Endodermal cell (in vitro differentiated cells): ENCODE results near the gene USP12. TPM values are rescaled to one million over a fixed set of nuclear protein-coding genes. Genes with fewer than 3 reads are reported as not detected.

Experiments used
- DNase-seq: peaks from one replicate; pipeline ENCODE4 v3.0.0-alpha.2; 2017
- H3K27ac ChIP-seq: 2 replicates; pipeline ENCODE4 v1.5.1; 2013; ENCODE audit warnings: mild to moderate bottlenecking, low read depth, low read length, moderate library complexity
- H3K27me3 ChIP-seq: 2 replicates; pipeline ENCODE4 v1.6.1; 2013; ENCODE audit warnings: mild to moderate bottlenecking, low read length, moderate library complexity; ENCODE audit not compliant: insufficient read depth, control insufficient read depth, poor library complexity, severe bottlenecking
- H3K36me3 ChIP-seq: 2 replicates; pipeline ENCODE4 v1.7.0; 2013; ENCODE audit warnings: mild to moderate bottlenecking, low read length, moderate library complexity; ENCODE audit not compliant: control insufficient read depth, insufficient read depth
- H3K4me1 ChIP-seq: one replicate; pipeline ENCODE4 v1.7.0; 2013; ENCODE audit warnings: low read length; ENCODE audit not compliant: control insufficient read depth, insufficient read depth
- H3K4me3 ChIP-seq: 2 replicates; pipeline ENCODE4 v1.5.1; 2013; ENCODE audit warnings: mild to moderate bottlenecking, low read length, moderate library complexity
- H3K9ac ChIP-seq: 2 replicates; pipeline ENCODE4 v1.6.1; 2013; ENCODE audit warnings: mild to moderate bottlenecking, low read length, moderate library complexity; ENCODE audit not compliant: poor library complexity, severe bottlenecking; ENCODE audit errors: extremely low read depth
- H3K9me3 ChIP-seq: 2 replicates; pipeline ENCODE4 v1.6.1; 2013; ENCODE audit warnings: mild to moderate bottlenecking, low read length, moderate library complexity; ENCODE audit not compliant: control insufficient read depth
- H3K27ac Mint-ChIP-seq: 2 replicates; pipeline ENCODE4 v1.8.0; 2020; ENCODE audit warnings: mixed read lengths
- H3K27me3 Mint-ChIP-seq: 2 replicates; pipeline ENCODE4 v1.8.0; 2021; ENCODE audit warnings: mild to moderate bottlenecking, mixed read lengths; ENCODE audit not compliant: insufficient read depth
- H3K36me3 Mint-ChIP-seq: 2 replicates; pipeline ENCODE4 v1.8.0; 2020; ENCODE audit warnings: low read depth, mixed read lengths
- H3K4me1 Mint-ChIP-seq: 2 replicates; pipeline ENCODE4 v1.8.0; 2020; ENCODE audit warnings: mixed read lengths
- H3K4me3 Mint-ChIP-seq: 2 replicates; pipeline ENCODE4 v1.8.0; 2020; ENCODE audit warnings: mild to moderate bottlenecking, moderate library complexity, mixed read lengths
- H3K9me3 Mint-ChIP-seq: 2 replicates; pipeline ENCODE4 v1.8.0; 2020; ENCODE audit warnings: mild to moderate bottlenecking, mixed read lengths
- WGBS, 2 experiments: methylation state at CpG; one replicate each; pipeline versions ENCODE4 v1.1.5 to v1.1.7; 2013; ENCODE audit warnings: missing lambda C conversion rate in 2 of 2, mixed read lengths in 1 of 2; ENCODE audit not compliant: insufficient coverage in 1 of 2, insufficient read length in 1 of 2; 5-methylcytosine and 5-hydroxymethylcytosine counted together
- total RNA-seq, 2 donors: library from RNA; stranded (reverse); fragmentation: NEBNext Ultra II Directional in 1 of 2; extraction: Animal tissue kit (Norgen Biotek cat#: 25700) in 1 of 2; gene quantifications; 2 replicates in 1 of 2; 3 replicates in 1 of 2; pipeline ENCODE4 v1.2.1, GENCODE V29; 2021
- TF ChIP-seq, protein P1 (sequence below): fragments of 200-600 bp; sonication (generic); conservative IDR thresholded peaks from 2 replicates; pipeline ENCODE4 v1.5.0; 2021; ENCODE audit warnings: antibody characterized with exemption, mild to moderate bottlenecking

Gene USP12
- total RNA-seq, 2 donors from 2014 or later, result 18.9 to 23.2 TPM

DNA sequence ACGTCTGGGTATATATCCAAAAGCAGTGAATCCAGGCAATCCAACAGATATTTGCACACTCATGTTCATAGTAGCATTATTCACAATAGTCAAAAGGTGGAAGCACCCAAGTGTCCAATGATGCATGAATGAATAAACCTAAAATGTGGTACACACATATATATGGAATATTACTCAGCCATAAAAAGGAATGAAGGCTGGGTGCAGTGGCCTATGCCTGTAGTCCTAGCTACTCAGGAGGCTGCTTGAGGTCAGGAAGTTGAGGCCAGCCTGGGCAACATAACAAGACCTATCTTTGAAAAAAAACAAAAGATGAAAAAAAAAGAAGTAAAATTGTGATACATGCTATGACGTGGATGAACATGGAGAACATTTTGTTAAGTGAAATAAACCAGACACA lies 10.4 kb upstream of the USP12 start:
- H3K9ac ChIP-seq, result no peak overlapping the region
- no peaks in the 10 kb centered on the region for H3K36me3 Mint-ChIP-seq

DNA sequence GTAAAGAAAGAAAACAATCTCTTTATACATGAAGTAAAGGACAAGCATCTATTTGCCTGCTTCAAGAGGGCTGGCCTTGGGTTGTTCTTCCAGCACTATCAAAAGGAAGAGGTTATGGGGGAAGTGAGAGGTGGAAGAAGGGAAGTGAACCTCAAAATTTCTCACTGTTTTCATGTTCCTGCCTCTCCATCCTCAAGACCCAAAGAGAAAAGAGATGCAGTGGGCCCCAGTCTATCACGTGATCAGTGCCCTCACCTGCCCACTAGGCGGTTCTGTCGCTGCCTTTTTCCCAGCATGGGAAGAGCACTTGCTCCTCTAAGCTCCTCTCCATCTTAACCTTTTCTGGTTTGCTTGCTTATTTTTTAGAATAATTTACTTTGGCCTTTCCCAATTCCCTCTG lies 6.2 kb upstream of the USP12 start:
- no peak overlapping the region for H3K27ac Mint-ChIP-seq

More for the DNA sequence above, 10.4 kb upstream of the USP12 start:
- Histone ChIP-seq H3K36me3 (no peaks in the 10 kb centered on the region), H3K4me1 (no peaks in the 10 kb centered on the region), H3K4me3 (no peak overlapping the region), H3K27ac (no peak overlapping the region), H3K27me3 (peaks cover 15% of the 10 kb centered on the region), H3K9me3 (no peaks in the 10 kb centered on the region)
- Mint-ChIP-seq H3K27me3 (peaks cover 5% of the 10 kb centered on the region), H3K4me1 (no peaks in the 10 kb centered on the region), H3K4me3 (no peak overlapping the region), H3K27ac (no peak overlapping the region), H3K9me3 (no peaks in the 10 kb centered on the region)
- DNase-seq, result no peak
- TF ChIP-seq, protein P1, sequence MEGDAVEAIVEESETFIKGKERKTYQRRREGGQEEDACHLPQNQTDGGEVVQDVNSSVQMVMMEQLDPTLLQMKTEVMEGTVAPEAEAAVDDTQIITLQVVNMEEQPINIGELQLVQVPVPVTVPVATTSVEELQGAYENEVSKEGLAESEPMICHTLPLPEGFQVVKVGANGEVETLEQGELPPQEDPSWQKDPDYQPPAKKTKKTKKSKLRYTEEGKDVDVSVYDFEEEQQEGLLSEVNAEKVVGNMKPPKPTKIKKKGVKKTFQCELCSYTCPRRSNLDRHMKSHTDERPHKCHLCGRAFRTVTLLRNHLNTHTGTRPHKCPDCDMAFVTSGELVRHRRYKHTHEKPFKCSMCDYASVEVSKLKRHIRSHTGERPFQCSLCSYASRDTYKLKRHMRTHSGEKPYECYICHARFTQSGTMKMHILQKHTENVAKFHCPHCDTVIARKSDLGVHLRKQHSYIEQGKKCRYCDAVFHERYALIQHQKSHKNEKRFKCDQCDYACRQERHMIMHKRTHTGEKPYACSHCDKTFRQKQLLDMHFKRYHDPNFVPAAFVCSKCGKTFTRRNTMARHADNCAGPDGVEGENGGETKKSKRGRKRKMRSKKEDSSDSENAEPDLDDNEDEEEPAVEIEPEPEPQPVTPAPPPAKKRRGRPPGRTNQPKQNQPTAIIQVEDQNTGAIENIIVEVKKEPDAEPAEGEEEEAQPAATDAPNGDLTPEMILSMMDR, result no peak
- 96% methylated on average over 2 of the region's 2 CpGs; no CpG with 5 or more reads in 1 of the 2 experiments for WGBS, 2 experiments

DNA sequence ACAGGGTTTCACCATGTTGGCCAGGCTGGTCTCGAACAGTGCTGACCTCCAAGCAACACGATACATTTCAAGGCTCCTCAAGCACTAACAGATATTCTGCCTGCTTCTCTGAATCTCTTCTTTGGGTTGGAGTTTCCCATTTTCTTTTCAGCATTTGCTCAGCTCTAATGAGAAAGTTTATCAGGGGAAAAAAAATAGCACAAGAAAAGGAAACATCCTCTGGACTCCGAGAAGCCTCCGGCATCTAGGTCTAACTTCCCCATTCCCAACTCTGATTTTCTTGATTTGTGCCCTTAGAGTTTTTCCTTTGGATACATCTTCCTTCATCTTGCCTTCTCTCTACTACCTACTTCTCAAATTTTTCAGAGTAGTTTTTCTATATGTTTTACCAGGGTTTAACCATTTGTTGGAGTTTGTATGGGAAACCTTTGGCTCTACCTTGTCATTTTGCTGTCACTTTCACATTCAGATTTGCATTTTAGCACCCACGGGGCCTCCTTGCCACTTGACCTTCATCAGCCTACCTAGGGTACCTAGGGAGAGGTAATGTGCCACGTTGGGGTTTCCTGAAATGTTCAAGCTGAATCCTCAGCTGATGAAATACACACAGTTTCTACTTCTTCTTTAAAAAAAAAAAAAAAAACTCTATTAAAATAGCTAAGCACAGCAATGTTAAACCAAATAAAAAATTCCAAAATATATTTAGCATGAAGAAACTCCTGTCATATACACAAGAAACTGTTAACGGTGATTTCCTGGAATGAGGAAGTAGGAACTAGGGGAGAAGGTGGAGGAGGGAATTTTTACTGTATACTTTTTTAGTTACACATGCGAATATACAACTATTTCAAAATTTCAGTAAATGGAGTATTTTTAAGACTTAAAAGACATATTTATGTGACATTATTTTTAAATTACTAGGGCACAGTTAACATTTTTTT lies 5.1 kb upstream of the USP12 start:
- no peak for DNase-seq
- H3K27me3 ChIP-seq, result peaks cover 60% of the 10 kb centered on the region
- Mint-ChIP-seq H3K4me3 (no peak overlapping the region), H3K36me3 (no peaks in the 10 kb centered on the region), H3K9me3 (no peaks in the 10 kb centered on the region), H3K27me3 (peaks cover 47% of the 10 kb centered on the region), H3K4me1 (peaks cover 8% of the 10 kb centered on the region), H3K27ac (no peak overlapping the region)
- no peaks in the 10 kb centered on the region for H3K36me3 ChIP-seq
- WGBS, 2 experiments, result 88 to 90% methylated on average over 2 to 6 of the region's 8 CpGs
- no peak overlapping the region for H3K4me3 ChIP-seq
- no peaks in the 10 kb centered on the region for H3K9me3 ChIP-seq
- no peak overlapping the region for H3K9ac ChIP-seq
- H3K4me1 ChIP-seq, result peaks cover 3% of the 10 kb centered on the region
- TF ChIP-seq, protein P1, result no peak
- H3K27ac ChIP-seq, result no peak overlapping the region

More for the DNA sequence above, 6.2 kb upstream of the USP12 start:
- no peak overlapping the region for H3K4me3 Mint-ChIP-seq
- H3K36me3 Mint-ChIP-seq, result no peaks in the 10 kb centered on the region
- Histone ChIP-seq H3K9ac (no peak overlapping the region), H3K27ac (no peak overlapping the region), H3K36me3 (no peaks in the 10 kb centered on the region), H3K27me3 (peaks cover 55% of the 10 kb centered on the region), H3K4me3 (no peak overlapping the region), H3K9me3 (no peaks in the 10 kb centered on the region), H3K4me1 (peaks cover 3% of the 10 kb centered on the region)
- H3K9me3 Mint-ChIP-seq, result no peaks in the 10 kb centered on the region
- H3K27me3 Mint-ChIP-seq, result peaks cover 40% of the 10 kb centered on the region
- TF ChIP-seq, protein P1, result peak; percentile 73
- WGBS, 2 experiments, result 10 to 36% methylated on average over 3 of the region's 3 CpGs
- peak; percentile 85 for DNase-seq
- H3K4me1 Mint-ChIP-seq, result peaks cover 8% of the 10 kb centered on the region
